Mesenchymal stem cell (in vitro differentiated cells and primary cell): ENCODE data around the gene ERVK3-1.

Source experiments
- DNase-seq: peaks from one replicate; pipeline ENCODE4 v3.0.0-alpha.2; 2013
- H2AFZ ChIP-seq: one replicate; pipeline ENCODE4 v1.6.1; 2013; ENCODE audit warnings: low read depth, mild to moderate bottlenecking, control low read depth, inconsistent platforms, low read length, moderate library complexity
- H2AK5ac ChIP-seq: 2 replicates; pipeline ENCODE4 v1.6.1; 2013; ENCODE audit warnings: low read length, moderate library complexity, mild to moderate bottlenecking, inconsistent platforms; ENCODE audit not compliant: severe bottlenecking
- H2BK120ac ChIP-seq: one replicate; pipeline ENCODE4 v1.6.1; 2013; ENCODE audit warnings: low read depth, mild to moderate bottlenecking, inconsistent platforms, low read length, moderate library complexity
- H2BK12ac ChIP-seq, 2 experiments: one replicate each; pipeline ENCODE4 v1.6.1; 2013; ENCODE audit warnings: inconsistent platforms in 2 of 2, low read length in 2 of 2, mild to moderate bottlenecking in 2 of 2, moderate library complexity in 2 of 2, control low read depth in 1 of 2
- H2BK15ac ChIP-seq: one replicate; pipeline ENCODE4 v1.6.1; 2013; ENCODE audit warnings: mild to moderate bottlenecking, low read depth, inconsistent platforms; ENCODE audit not compliant: poor library complexity, severe bottlenecking
- H2BK5ac ChIP-seq: 2 replicates; pipeline ENCODE4 v1.6.1; 2013; ENCODE audit warnings: low read depth, mild to moderate bottlenecking, low read length, control low read depth, inconsistent platforms; ENCODE audit not compliant: poor library complexity, severe bottlenecking
- H3K14ac ChIP-seq, 2 experiments: one replicate each; pipeline ENCODE4 v1.6.1; 2013; ENCODE audit warnings: inconsistent platforms in 2 of 2, low read length in 2 of 2, control low read depth in 1 of 2, mild to moderate bottlenecking in 1 of 2, moderate library complexity in 1 of 2
- H3K18ac ChIP-seq, 2 experiments: one replicate each; pipeline ENCODE4 v1.6.1; 2013; ENCODE audit warnings: inconsistent platforms in 2 of 2, low read length in 2 of 2, control low read depth in 1 of 2, low read depth in 1 of 2, mild to moderate bottlenecking in 1 of 2
- H3K23ac ChIP-seq, 2 experiments: one replicate each; pipeline ENCODE4 v1.6.1; 2013; ENCODE audit warnings: inconsistent platforms in 2 of 2, low read length in 2 of 2, mild to moderate bottlenecking in 2 of 2, moderate library complexity in 2 of 2, control low read depth in 1 of 2
- H3K27ac ChIP-seq: 2 replicates; pipeline ENCODE4 v1.5.1; 2013; ENCODE audit warnings: mild to moderate bottlenecking, moderate library complexity, low read length, control low read depth, inconsistent platforms; ENCODE audit not compliant: poor library complexity, severe bottlenecking
- H3K27me3 ChIP-seq, 2 experiments: 2 replicates each; pipeline versions ENCODE4 v1.6.1 to v1.7.0; 2013; ENCODE audit warnings: low read length in 2 of 2, mild to moderate bottlenecking in 2 of 2, moderate library complexity in 2 of 2, control low read depth in 1 of 2, inconsistent platforms in 1 of 2; ENCODE audit not compliant: control insufficient read depth in 1 of 2, insufficient read depth in 1 of 2
- H3K36me3 ChIP-seq, 2 experiments: 2 replicates each; pipeline versions ENCODE4 v1.6.1 to v1.7.0; 2013; ENCODE audit warnings: low read length in 2 of 2, control low read depth in 1 of 2, inconsistent platforms in 1 of 2, low read depth in 1 of 2, mild to moderate bottlenecking in 1 of 2; ENCODE audit not compliant: insufficient read depth in 2 of 2, control insufficient read depth in 1 of 2
- H3K4ac ChIP-seq, 2 experiments: one replicate each; pipeline ENCODE4 v1.6.1; 2013; ENCODE audit warnings: inconsistent platforms in 2 of 2, low read length in 2 of 2, mild to moderate bottlenecking in 2 of 2, moderate library complexity in 2 of 2, control low read depth in 1 of 2, low read depth in 1 of 2
- H3K4me1 ChIP-seq: 2 replicates; pipeline ENCODE4 v1.6.1; 2013; ENCODE audit warnings: low read depth, low read length, control low read depth; ENCODE audit not compliant: control insufficient read depth, insufficient read depth
- H3K4me2 ChIP-seq: 2 replicates; pipeline ENCODE4 v1.6.1; 2013; ENCODE audit warnings: low read length, mild to moderate bottlenecking, inconsistent platforms; ENCODE audit not compliant: poor library complexity, severe bottlenecking
- H3K4me3 ChIP-seq, 2 experiments: 2 replicates each; pipeline versions ENCODE4 v1.5.1 to v1.7.0; 2013; ENCODE audit warnings: low read length in 2 of 2, mild to moderate bottlenecking in 2 of 2, control low read depth in 1 of 2, low read depth in 1 of 2; ENCODE audit not compliant: insufficient read depth in 1 of 2
- H3K79me1 ChIP-seq: replicated peaks from 2 replicates; pipeline ENCODE4 v1.6.1; 2013; ENCODE audit warnings: mild to moderate bottlenecking, control low read depth, low read length, inconsistent platforms; ENCODE audit not compliant: poor library complexity, severe bottlenecking
- H3K9ac ChIP-seq: 2 replicates; pipeline ENCODE4 v1.7.0; 2013; ENCODE audit warnings: mild to moderate bottlenecking, low read length, moderate library complexity
- H3K9me3 ChIP-seq: 2 replicates; pipeline ENCODE4 v1.7.0; 2013; ENCODE audit warnings: mild to moderate bottlenecking, low read length; ENCODE audit not compliant: control insufficient read depth
- H4K8ac ChIP-seq: one replicate; pipeline ENCODE4 v1.6.1; 2013; ENCODE audit warnings: inconsistent platforms, mild to moderate bottlenecking, low read length, moderate library complexity
- H4K91ac ChIP-seq: one replicate; pipeline ENCODE4 v1.6.1; 2013; ENCODE audit warnings: mild to moderate bottlenecking, low read length, inconsistent platforms
- WGBS: methylation state at CpG from one replicate; pipeline ENCODE4 v1.1.7; 2013; ENCODE audit warnings: mixed read lengths; 5-methylcytosine and 5-hydroxymethylcytosine counted together

ERVK3-1 gene

GRCh38 chr19:58278541-58279041, 26.6 kb upstream of the ERVK3-1 start, which contains the start of gene ZNF8:
Gene ZNF8, plus strand, starts transcription at chr19:58278955. Its CDS starts 127 bp downstream, at chr19:58279082.
- no peak within 1 kb of the TSS for H2AK5ac ChIP-seq
- peaks cover 39 to 46% of the 10 kb centered on the region in 2 experiments for H3K36me3 ChIP-seq
- H2BK15ac ChIP-seq: peak within 1 kb of the TSS; percentile 73
- peak within 1 kb of the TSS; percentile 64 for H2BK120ac ChIP-seq
- peaks cover 30% of the 10 kb centered on the region for H3K9me3 ChIP-seq
- peak within 1 kb of the TSS; percentile 94 to 100 for H3K4ac ChIP-seq
- peak within 1 kb of the TSS in 1 of 2 experiments; percentile 99 for H3K14ac ChIP-seq
- H2BK12ac ChIP-seq: peak within 1 kb of the TSS in 1 of 2 experiments; percentile 10
- H3K27me3 ChIP-seq: no peaks in the 10 kb centered on the region
- under 1% methylated on average over 38 of the region's 42 CpGs for WGBS
- peaks cover 6% of the 10 kb centered on the region for H3K4me1 ChIP-seq
- H3K4me3 ChIP-seq: peak within 1 kb of the TSS; percentile 88 to 97
- DNase-seq: peak; percentile 99
- peak within 1 kb of the TSS; percentile 94 for H3K27ac ChIP-seq
- H3K23ac ChIP-seq: peak within 1 kb of the TSS in 1 of 2 experiments; percentile 81
- H3K18ac ChIP-seq: peak within 1 kb of the TSS; percentile 87 to 97
- peak within 1 kb of the TSS; percentile 98 for H3K9ac ChIP-seq
- H4K8ac ChIP-seq: peak within 1 kb of the TSS; percentile 83
- H4K91ac ChIP-seq: peak within 1 kb of the TSS; percentile 88
- peaks cover 9% of the 10 kb centered on the region for H3K79me1 ChIP-seq
- peak within 1 kb of the TSS; percentile 47 for H2AFZ ChIP-seq
- peak within 1 kb of the TSS; percentile 79 for H2BK5ac ChIP-seq
- H3K4me2 ChIP-seq: peak within 1 kb of the TSS; percentile 84

DNA sequence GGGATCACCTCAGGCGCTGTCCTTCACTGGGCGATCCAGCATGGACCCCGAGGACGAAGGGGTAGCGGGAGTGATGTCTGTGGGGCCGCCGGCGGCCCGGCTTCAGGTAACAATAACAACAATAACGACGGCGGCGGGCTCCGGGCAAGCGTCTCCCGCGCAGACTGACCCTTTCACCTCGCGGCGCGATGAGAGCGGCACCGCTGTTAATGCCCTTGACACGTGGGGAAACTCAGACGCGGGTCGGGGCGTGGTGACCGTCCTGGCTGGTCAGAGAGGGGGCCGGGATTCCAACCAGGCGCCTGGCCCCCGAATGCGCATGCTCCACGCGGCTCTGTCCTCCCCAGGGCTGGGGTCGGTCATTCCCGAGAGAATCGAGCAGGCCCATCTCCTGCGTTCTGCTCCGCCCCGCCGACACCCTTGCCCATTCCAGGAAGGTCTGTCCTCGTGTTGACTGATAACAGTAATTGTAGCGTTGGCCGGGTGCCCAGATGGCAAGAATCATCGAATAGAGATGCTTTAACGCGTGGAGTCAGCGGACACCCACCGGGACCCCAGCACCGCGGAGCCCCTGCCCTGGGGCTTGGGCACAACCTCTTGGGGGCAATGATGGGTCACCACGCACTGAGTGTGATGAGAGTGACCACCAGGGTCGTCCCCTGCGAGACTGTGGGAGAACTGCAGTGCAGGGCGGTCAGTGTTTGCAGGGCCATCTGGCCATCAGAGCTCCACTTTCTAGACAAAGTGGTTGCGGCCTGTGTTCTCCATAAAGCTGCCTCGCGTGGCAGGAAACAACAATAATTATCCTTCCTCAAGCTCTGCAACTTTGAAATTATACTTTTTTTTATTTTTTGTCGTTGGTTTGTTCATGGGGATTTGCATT, 25.9 kb upstream of the ERVK3-1 start:
- peak; percentile 78 for DNase-seq
- H4K8ac ChIP-seq: peak overlapping the region; percentile 83
- H3K4ac ChIP-seq: peak overlapping the region; percentile 94 to 100
- 4% methylated on average over 60 of the region's 60 CpGs for WGBS
- H3K27ac ChIP-seq: peak overlapping the region; percentile 87
- peaks cover 8% of the 10 kb centered on the region for H3K79me1 ChIP-seq
- H2BK5ac ChIP-seq: peak overlapping the region; percentile 33
- peak overlapping the region; percentile 88 for H4K91ac ChIP-seq
- peaks cover 36 to 49% of the 10 kb centered on the region in 2 experiments for H3K36me3 ChIP-seq
- peak overlapping the region; percentile 73 for H2BK15ac ChIP-seq
- no peak overlapping the region for H2AK5ac ChIP-seq
- peak overlapping the region; percentile 88 to 97 for H3K4me3 ChIP-seq
- H3K4me1 ChIP-seq: peaks cover 6% of the 10 kb centered on the region
- peak overlapping the region; percentile 21 for H2AFZ ChIP-seq
- H3K27me3 ChIP-seq: no peaks in the 10 kb centered on the region
- peak overlapping the region; percentile 98 for H3K9ac ChIP-seq
- H3K18ac ChIP-seq: peak overlapping the region; percentile 87 to 97
- H2BK12ac ChIP-seq: peak overlapping the region in 1 of 2 experiments; percentile 10
- H3K14ac ChIP-seq: peak overlapping the region in 1 of 2 experiments; percentile 99
- peak overlapping the region in 1 of 2 experiments; percentile 81 for H3K23ac ChIP-seq
- peak overlapping the region; percentile 84 for H3K4me2 ChIP-seq
- peaks cover 30% of the 10 kb centered on the region for H3K9me3 ChIP-seq
- peak overlapping the region; percentile 64 for H2BK120ac ChIP-seq

DNA sequence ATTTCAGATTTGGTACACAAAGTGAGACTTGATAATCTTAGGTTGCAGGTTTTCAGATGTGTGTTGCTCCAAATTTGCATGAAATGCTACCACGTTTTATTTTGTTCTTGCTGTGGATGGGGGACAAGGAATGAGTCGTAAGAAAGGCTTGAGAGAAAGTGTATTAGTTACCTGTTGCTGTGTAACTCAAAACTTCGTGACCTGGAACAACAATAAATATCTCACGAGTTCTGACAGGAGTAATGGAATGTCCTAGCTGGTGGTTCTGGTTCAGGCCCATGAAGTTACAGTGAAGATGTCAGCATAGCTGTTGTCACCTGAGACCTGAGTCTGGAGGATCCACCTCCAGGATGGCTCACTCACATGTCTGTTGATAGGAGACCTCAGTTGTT, 25.3 kb upstream of the ERVK3-1 start:
- H4K91ac ChIP-seq: no peak overlapping the region
- no peak overlapping the region for H3K18ac ChIP-seq
- no peak overlapping the region for H2AK5ac ChIP-seq
- H2BK5ac ChIP-seq: no peak overlapping the region
- H2BK120ac ChIP-seq: no peak overlapping the region
- H3K4me1 ChIP-seq: peaks cover 6% of the 10 kb centered on the region
- H3K79me1 ChIP-seq: peaks cover 10% of the 10 kb centered on the region
- H2BK15ac ChIP-seq: no peak overlapping the region
- H4K8ac ChIP-seq: no peak overlapping the region
- no peak overlapping the region for H3K27ac ChIP-seq
- H3K4me2 ChIP-seq: no peak overlapping the region
- WGBS: 78% methylated on average over 4 of the region's 4 CpGs
- no peak overlapping the region for H2AFZ ChIP-seq
- peak overlapping the region in 1 of 2 experiments; percentile 97 for H3K4me3 ChIP-seq
- H3K9ac ChIP-seq: peak overlapping the region; percentile 98
- no peak overlapping the region for H3K14ac ChIP-seq
- peak overlapping the region in 1 of 2 experiments; percentile 2 for H3K23ac ChIP-seq
- no peak overlapping the region for H3K4ac ChIP-seq
- no peaks in the 10 kb centered on the region for H3K27me3 ChIP-seq
- peaks cover 27% of the 10 kb centered on the region for H3K9me3 ChIP-seq
- peaks cover 42 to 46% of the 10 kb centered on the region in 2 experiments for H3K36me3 ChIP-seq
- no peak overlapping the region for H2BK12ac ChIP-seq
- no peak for DNase-seq

DNA sequence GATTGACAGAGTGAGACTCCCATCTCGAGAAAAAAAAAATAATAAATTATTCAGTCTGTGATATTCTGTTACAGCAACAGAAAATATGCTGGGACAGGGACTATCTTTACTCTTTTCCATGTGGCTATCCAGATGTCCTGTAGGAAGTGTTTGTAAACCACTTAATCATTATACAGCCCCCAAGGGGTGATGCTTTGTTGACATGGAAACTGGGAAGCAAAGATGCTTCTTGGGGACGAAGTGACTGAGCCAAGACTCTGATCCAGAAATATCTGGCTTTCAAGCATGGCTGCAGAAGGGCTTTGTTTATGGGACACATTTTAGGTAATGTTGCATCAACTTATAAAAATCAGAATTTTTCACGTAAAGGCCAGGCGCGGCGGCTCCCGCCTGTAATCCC, 21.0 kb upstream of the ERVK3-1 start:
- H3K27ac ChIP-seq: no peak overlapping the region
- no peak overlapping the region for H2BK15ac ChIP-seq
- H3K18ac ChIP-seq: no peak overlapping the region
- no peak overlapping the region for H3K4ac ChIP-seq
- H3K9me3 ChIP-seq: peaks cover 49% of the 10 kb centered on the region
- WGBS: 95% methylated on average over 6 of the region's 7 CpGs
- H2AK5ac ChIP-seq: no peak overlapping the region
- peaks cover 24% of the 10 kb centered on the region for H3K79me1 ChIP-seq
- H2BK5ac ChIP-seq: no peak overlapping the region
- H3K36me3 ChIP-seq: peaks cover 65 to 71% of the 10 kb centered on the region in 2 experiments
- no peak overlapping the region for H3K4me3 ChIP-seq
- H4K8ac ChIP-seq: no peak overlapping the region
- H3K4me2 ChIP-seq: no peak overlapping the region
- no peak overlapping the region for H3K23ac ChIP-seq
- no peak overlapping the region for H3K14ac ChIP-seq
- no peak overlapping the region for H4K91ac ChIP-seq
- peaks cover 6% of the 10 kb centered on the region for H3K4me1 ChIP-seq
- no peaks in the 10 kb centered on the region for H3K27me3 ChIP-seq
- no peak overlapping the region for H2BK12ac ChIP-seq
- no peak overlapping the region for H2BK120ac ChIP-seq
- DNase-seq: no peak
- no peak overlapping the region for H2AFZ ChIP-seq
- no peak overlapping the region for H3K9ac ChIP-seq
